A673 (cell line): ENCODE data around the gene BFAR.

Experiments used
- EZH2 ChIP-seq: fragments of 200-600 bp; sonication (generic); IDR thresholded peaks from 2 replicates; pipeline ENCODE4 v1.6.1; 2017; ENCODE audit warnings: borderline replicate concordance, low read depth, mild to moderate bottlenecking, mixed read lengths, antibody characterized with exemption, low read length; ENCODE audit not compliant: poor library complexity, severe bottlenecking
- TF ChIP-seq, protein P1 (sequence below): fragments of 300-800, 200-600 bp; sonication (generic); conservative IDR thresholded peaks from 2 replicates; pipeline ENCODE4 v1.5.1; 2017; ENCODE audit warnings: low read depth, mild to moderate bottlenecking, antibody characterized with exemption, low read length, moderate library complexity, mixed read lengths

DNA sequence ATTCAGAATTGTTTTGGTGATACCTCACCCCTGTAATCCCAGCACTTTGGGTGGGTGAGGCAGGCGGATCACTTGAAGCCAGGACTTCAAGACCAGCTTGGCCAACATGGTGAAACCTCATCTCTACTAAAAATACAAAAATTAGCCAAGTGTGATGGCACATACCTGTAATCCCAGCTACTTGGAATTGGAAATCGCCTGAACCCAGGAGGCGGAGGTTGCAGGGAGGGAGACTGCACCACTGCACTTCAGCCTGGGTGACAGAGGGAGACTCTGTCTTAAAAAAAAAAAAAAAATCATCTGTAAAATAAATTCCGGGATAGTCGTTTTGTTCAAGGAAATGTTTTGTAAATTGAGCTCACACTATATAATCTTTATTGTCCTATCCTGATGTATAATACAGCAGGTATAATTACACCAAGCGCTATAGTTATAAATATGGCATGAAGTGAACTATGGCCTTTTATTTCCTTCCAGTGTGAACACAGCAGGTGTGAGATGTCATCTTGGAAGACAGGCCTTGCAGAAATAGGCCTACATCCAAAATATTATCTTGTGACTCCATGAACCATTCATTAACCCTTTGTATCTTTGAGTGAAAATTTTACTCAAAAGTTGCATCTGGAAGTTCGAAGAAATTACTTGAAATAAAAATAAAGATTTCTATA is 35.9 kb downstream of the BFAR start:
- TF ChIP-seq, protein P1, sequence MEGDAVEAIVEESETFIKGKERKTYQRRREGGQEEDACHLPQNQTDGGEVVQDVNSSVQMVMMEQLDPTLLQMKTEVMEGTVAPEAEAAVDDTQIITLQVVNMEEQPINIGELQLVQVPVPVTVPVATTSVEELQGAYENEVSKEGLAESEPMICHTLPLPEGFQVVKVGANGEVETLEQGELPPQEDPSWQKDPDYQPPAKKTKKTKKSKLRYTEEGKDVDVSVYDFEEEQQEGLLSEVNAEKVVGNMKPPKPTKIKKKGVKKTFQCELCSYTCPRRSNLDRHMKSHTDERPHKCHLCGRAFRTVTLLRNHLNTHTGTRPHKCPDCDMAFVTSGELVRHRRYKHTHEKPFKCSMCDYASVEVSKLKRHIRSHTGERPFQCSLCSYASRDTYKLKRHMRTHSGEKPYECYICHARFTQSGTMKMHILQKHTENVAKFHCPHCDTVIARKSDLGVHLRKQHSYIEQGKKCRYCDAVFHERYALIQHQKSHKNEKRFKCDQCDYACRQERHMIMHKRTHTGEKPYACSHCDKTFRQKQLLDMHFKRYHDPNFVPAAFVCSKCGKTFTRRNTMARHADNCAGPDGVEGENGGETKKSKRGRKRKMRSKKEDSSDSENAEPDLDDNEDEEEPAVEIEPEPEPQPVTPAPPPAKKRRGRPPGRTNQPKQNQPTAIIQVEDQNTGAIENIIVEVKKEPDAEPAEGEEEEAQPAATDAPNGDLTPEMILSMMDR: no peak
- TF ChIP-seq EZH2: no peak
